A549 (cell line): ENCODE results near the gene BPIFB2. TPM values are rescaled to one million over a fixed set of nuclear protein-coding genes. Genes with fewer than 3 reads are reported as not detected.

Source experiments
- ATAC-seq, 2 experiments: fragments of 200-7000 bp in 1 of 2; fragments of >200 bp in 1 of 2; cut with Nextera tagmentation in 1 of 2; cut with Tn5 transposase in 1 of 2; 3 replicates each; pipeline versions ENCODE4 v1.8.0 to v1.9.1; 2018 to 2020; ENCODE audit warnings: mild to moderate bottlenecking in 1 of 2, moderate library complexity in 1 of 2
- CTCF ChIA-PET: fragments of 300-600 bp; sonication (Branson Sonifier 250); formaldehyde crosslinking; extraction: SDS; loops from one replicate; lab custom pipeline; 2021; ENCODE audit warnings: antibody characterized with exemption, inconsistent platforms; lab: Yijun Ruan, JAX
- POLR2A ChIA-PET: fragments of 350-600 bp; formaldehyde crosslinking; extraction: SDS; loops from one replicate; lab custom pipeline; 2021; ENCODE audit warnings: antibody characterized with exemption, inconsistent platforms; lab: Yijun Ruan, JAX
- DNase-seq, 2 experiments: peaks; one replicate each; pipeline versions ENCODE4 v3.0.0 to v3.0.0-alpha.2; 2011 to 2016; ENCODE audit warnings: low read depth in 1 of 2, low spot score in 1 of 2
- FAIRE-seq: peaks from 2 replicates; lab custom pipeline; 2011; peaks lifted over from hg19 to GRCh38; lab: Jason Lieb, UNC
- H3K27ac ChIP-seq, 2 experiments: fragments of >200 bp; sonication (Bioruptor Twin); formaldehyde crosslinking; 3 replicates each; pipeline ENCODE4 v1.5.1; 2016 to 2017
- H3K4me1 ChIP-seq: fragments of >200 bp; sonication (Bioruptor Twin); formaldehyde crosslinking; 3 replicates; pipeline ENCODE4 v1.6.1; 2016
- H3K4me2 ChIP-seq: fragments of >200 bp; sonication (Bioruptor Twin); formaldehyde crosslinking; 3 replicates; pipeline ENCODE4 v1.6.1; 2016
- H3K4me3 ChIP-seq: fragments of >200 bp; sonication (Bioruptor Twin); formaldehyde crosslinking; 3 replicates; pipeline ENCODE4 v1.5.1; 2016
- H3K9me3 ChIP-seq: fragments of >200 bp; sonication (Bioruptor Twin); formaldehyde crosslinking; 3 replicates; pipeline ENCODE4 v1.6.1; 2016
- CEBPB ChIP-seq, 2 experiments: fragments of >200 bp in 1 of 2; sonication (Bioruptor Twin) in 1 of 2; formaldehyde crosslinking in 1 of 2; IDR thresholded peaks; 2 replicates each; pipeline ENCODE4 v1.6.1; 2012 to 2016
- CHD2 ChIP-seq: fragments of 150-350 bp; IDR thresholded peaks from 2 replicates; pipeline ENCODE4 v1.6.1; 2014; ENCODE audit warnings: low read length; ENCODE audit not compliant: partially characterized antibody
- CHD4 ChIP-seq: fragments of 200-600 bp; sonication (generic); IDR thresholded peaks from 2 replicates; pipeline ENCODE4 v1.6.1; 2016; ENCODE audit warnings: antibody characterized with exemption, mild to moderate bottlenecking, borderline replicate concordance
- CTCF ChIP-seq: fragments of >200 bp; sonication (Bioruptor Twin); formaldehyde crosslinking; IDR thresholded peaks from 3 replicates; pipeline ENCODE4 v1.5.1; 2016
- E2F6 ChIP-seq: IDR thresholded peaks from 2 replicates; pipeline ENCODE4 v1.6.1; 2012; ENCODE audit warnings: low read depth, borderline replicate concordance
- EHMT2 ChIP-seq: fragments of 200-600 bp; sonication (generic); IDR thresholded peaks from 2 replicates; pipeline ENCODE4 v1.6.1; 2016; ENCODE audit warnings: antibody characterized with exemption, low read depth, mild to moderate bottlenecking, moderate library complexity
- FOSB ChIP-seq: fragments of 250-450 bp; sonication (Bioruptor Pico); IDR thresholded peaks from 2 replicates; pipeline ENCODE4 v1.5.0; 2020; ENCODE audit warnings: mild to moderate bottlenecking, moderate library complexity
- FOSL2 ChIP-seq, 2 experiments: fragments of 450-650 bp in 1 of 2; fragments of >200 bp in 1 of 2; sonication (Bioruptor Twin) in 1 of 2; formaldehyde crosslinking; IDR thresholded peaks; 2 replicates each; pipeline versions ENCODE4 v1.5.0 to v1.6.1; 2016 to 2020; ENCODE audit warnings: mild to moderate bottlenecking in 1 of 2, moderate library complexity in 1 of 2
- GATA3 ChIP-seq: IDR thresholded peaks from 2 replicates; pipeline ENCODE4 v1.6.1; 2012; ENCODE audit warnings: borderline replicate concordance
- HES2 ChIP-seq: fragments of >200 bp; sonication (Bioruptor Twin); formaldehyde crosslinking; IDR thresholded peaks from 2 replicates; pipeline ENCODE4 v1.6.1; 2016
- HEYL ChIP-seq: fragments of 250-450 bp; sonication (Bioruptor Pico); IDR thresholded peaks from 2 replicates; pipeline ENCODE4 v1.8.0; 2021; ENCODE audit warnings: mild to moderate bottlenecking, moderate library complexity
- JUNB ChIP-seq: fragments of >200 bp; sonication (Bioruptor Twin); formaldehyde crosslinking; IDR thresholded peaks from 2 replicates; pipeline ENCODE4 v1.6.1; 2016
- MAFK ChIP-seq: fragments of 450-650 bp; IDR thresholded peaks from 2 replicates; pipeline ENCODE4 v1.6.1; 2014; ENCODE audit not compliant: partially characterized antibody
- NFE2L2 ChIP-seq: fragments of 150-350 bp; conservative IDR thresholded peaks from 2 replicates; pipeline ENCODE4 v1.6.1; 2014; ENCODE audit warnings: low read length
- NPAS2 ChIP-seq: fragments of 250-450 bp; sonication (Bioruptor Pico); IDR thresholded peaks from 2 replicates; pipeline ENCODE4 v1.8.0; 2022; ENCODE audit warnings: mild to moderate bottlenecking, moderate library complexity, borderline replicate concordance
- PBX3 ChIP-seq: IDR thresholded peaks from 2 replicates; pipeline ENCODE4 v1.6.1; 2012
- TFCP2L1 ChIP-seq: fragments of 250-450 bp; sonication (Bioruptor Pico); IDR thresholded peaks from 2 replicates; pipeline ENCODE4 v1.5.0; 2021; ENCODE audit warnings: mild to moderate bottlenecking
- TP53 ChIP-seq: fragments of 250-450 bp; sonication (Bioruptor Pico); IDR thresholded peaks from 2 replicates; pipeline ENCODE4 v1.5.0; 2021; ENCODE audit warnings: mild to moderate bottlenecking, moderate library complexity
- ZFP36 ChIP-seq: fragments of 450-650 bp; IDR thresholded peaks from 2 replicates; pipeline ENCODE4 v1.6.1; 2014; ENCODE audit warnings: borderline replicate concordance; ENCODE audit not compliant: partially characterized antibody
- ZNF302 ChIP-seq: fragments of 250-450 bp; sonication (Bioruptor Pico); IDR thresholded peaks from 2 replicates; pipeline ENCODE4 v1.9.0; 2021; ENCODE audit warnings: inconsistent platforms, mild to moderate bottlenecking, moderate library complexity
- WGBS: methylation state at CpG from one replicate; pipeline ENCODE4 v1.1.6; 2017; ENCODE audit errors: missing lambda C conversion rate; 5-methylcytosine and 5-hydroxymethylcytosine counted together
- polyA plus RNA-seq, 4 experiments: library from polyadenylated mRNA; depleted of rRNA in 3 of 4; stranded (reverse); fragments of >200 nt; fragmentation: RNase III in 1 of 4; extraction: RNeasy Plus Mini Kit Qiagen cat#74134 plus additional on column Dnase treatment in 1 of 4; gene quantifications; 2 replicates in 3 of 4; 3 replicates in 1 of 4; pipeline ENCODE4 v1.2.3, GENCODE V29; 2011 to 2017

BPIFB2 gene
- polyA plus RNA-seq, 2 of the 4 experiments (the other 2 are of a cell fraction) = not detected

GRCh38 chr20:32990426-32990825, 17.1 kb upstream of the BPIFB2 start:
- no peak for DNase-seq
- Histone ChIP-seq H3K27ac (no peak overlapping the region), H3K4me1 (no peaks in the 10 kb centered on the region), H3K4me3 (no peak overlapping the region), H3K4me2 (no peak overlapping the region), H3K9me3 (peaks cover 9% of the 10 kb centered on the region)
- 44% methylated on average over 3 of the region's 3 CpGs for WGBS
- POLR2A ChIA-PET = no interaction called here
- CTCF ChIA-PET = interaction anchor here (1.6 to 2.1 kb wide), 2 partner anchors 15 to 23 kb away, joined by 3 to 5 read pairs; no protein-coding TSS in a partner anchor
- ATAC-seq = no peak
- no peak for FAIRE-seq
- TF ChIP-seq NFE2L2 = no peak
- no peak for TF ChIP-seq EHMT2
- no peak for TF ChIP-seq MAFK
- TF ChIP-seq JUNB = no peak
- no peak for TF ChIP-seq HES2
- no peak for TF ChIP-seq CHD2
- no peak for TF ChIP-seq ZFP36
- TF ChIP-seq PBX3 = no peak
- TF ChIP-seq FOSB = no peak
- no peak for TF ChIP-seq CEBPB (IDR thresholded peaks at IDR 0.05)
- TF ChIP-seq NPAS2 = no peak

- DNase-seq = no peak
- FAIRE-seq = no peak
- H3K4me2 ChIP-seq = no peak overlapping the region
- no peak overlapping the region for H3K27ac ChIP-seq
- WGBS = 33% methylated on average over 3 of the region's 3 CpGs
- ChIA-PET POLR2A (no interaction called here), CTCF (interaction anchor here (1.0 to 2.1 kb wide), 3 partner anchors 16 to 105 kb away, joined by 3 to 5 read pairs (median 3); no protein-coding TSS in a partner anchor)
- no peak overlapping the region for H3K4me3 ChIP-seq
- no peaks in the 10 kb centered on the region for H3K4me1 ChIP-seq
- TF ChIP-seq EHMT2 (no peak), E2F6 (no peak), TP53 (CRISPR knock-in tag) (no peak), PBX3 (no peak), HEYL (CRISPR knock-in tag) (no peak), NPAS2 (no peak), FOSL2 (IDR thresholded peaks at IDR 0.05) (no peak), FOSL2 (CRISPR knock-in tag; IDR thresholded peaks at IDR 0.05) (no peak), CHD4 (no peak), ZNF302 (CRISPR knock-in tag) (no peak), CTCF (no peak), TFCP2L1 (no peak), GATA3 (no peak)
- H3K9me3 ChIP-seq = peaks cover 14% of the 10 kb centered on the region
- ATAC-seq = no peak
Observed at GRCh38 chr20:32991383-32991782, 16.1 kb upstream of the BPIFB2 start.
